DMS53 treated with DMSO at 0.1 percent for 48 hours (cell line): ENCODE measurements around the gene NFIA.
A peak's percentile ranks its signal among the peaks of the same experiment; 100 is the strongest.

Experiments
- DNase-seq: peaks from one replicate; lab custom pipeline; 2025; ENCODE audit not compliant: unreplicated experiment; lab: John Stamatoyannopoulos, UW

NFIA gene

GRCh38 chr1:61181067-61182038 is 99.0 kb downstream of the NFIA start:
- DNase-seq, result no peak

GRCh38 chr1:61182049-61182448 is 99.7 kb downstream of the NFIA start:
- DNase-seq, result no peak

- no peak for DNase-seq
Measured at GRCh38 chr1:61182480-61182879, 100.1 kb downstream of the NFIA start.

GRCh38 chr1:61183471-61184039 is 101.2 kb downstream of the NFIA start:
- DNase-seq, result peak; percentile 72

GRCh38 chr1:61184040-61184713 is 101.8 kb downstream of the NFIA start:
- peak; percentile 97 for DNase-seq

GRCh38 chr1:61184714-61185106 is 102.3 kb downstream of the NFIA start:
- DNase-seq, result peak; percentile 61

GRCh38 chr1:61186753-61187152 is 104.4 kb downstream of the NFIA start:
- DNase-seq, result no peak

GRCh38 chr1:61187352-61188086 is 105.2 kb downstream of the NFIA start:
- DNase-seq, result no peak

- DNase-seq, result no peak
Measured at GRCh38 chr1:61190153-61190552, 107.8 kb downstream of the NFIA start.

GRCh38 chr1:61190618-61191432 is 108.5 kb downstream of the NFIA start:
- no peak for DNase-seq

- DNase-seq, result no peak
Measured at GRCh38 chr1:61191433-61191720, 109.0 kb downstream of the NFIA start.

GRCh38 chr1:61192663-61193330 is 110.4 kb downstream of the NFIA start:
- DNase-seq, result no peak

GRCh38 chr1:61193808-61194207 is 111.4 kb downstream of the NFIA start:
- DNase-seq, result no peak

- no peak for DNase-seq
Measured at GRCh38 chr1:61198554-61198953, 116.2 kb downstream of the NFIA start.

GRCh38 chr1:61201035-61201434 is 118.7 kb downstream of the NFIA start:
- DNase-seq, result no peak

GRCh38 chr1:61202854-61203598 is 120.7 kb downstream of the NFIA start:
- DNase-seq, result no peak

GRCh38 chr1:61204528-61204927 is 122.2 kb downstream of the NFIA start:
- no peak for DNase-seq

GRCh38 chr1:61207416-61207815 is 125.1 kb downstream of the NFIA start:
- DNase-seq, result no peak

GRCh38 chr1:61208172-61208571 is 125.8 kb downstream of the NFIA start:
- DNase-seq, result no peak
